OCI-LY3 (cell line): Measurements from ENCODE around the gene SLC26A11.

Experiments used
- EZH2phosphoT487 ChIP-seq: fragments of 200-600 bp; shearing (Covaris generic); IDR thresholded peaks from 2 replicates; pipeline ENCODE4 v1.6.1; 2018; ENCODE audit warnings: antibody characterized with exemption, mixed run types, low read depth
- TF ChIP-seq, protein P1 (sequence below): fragments of 200-600, 300-600 bp; sonication (generic); IDR thresholded peaks from 2 replicates; pipeline ENCODE4 v1.5.1; 2014; ENCODE audit warnings: antibody characterized with exemption, low read length, low read depth

DNA sequence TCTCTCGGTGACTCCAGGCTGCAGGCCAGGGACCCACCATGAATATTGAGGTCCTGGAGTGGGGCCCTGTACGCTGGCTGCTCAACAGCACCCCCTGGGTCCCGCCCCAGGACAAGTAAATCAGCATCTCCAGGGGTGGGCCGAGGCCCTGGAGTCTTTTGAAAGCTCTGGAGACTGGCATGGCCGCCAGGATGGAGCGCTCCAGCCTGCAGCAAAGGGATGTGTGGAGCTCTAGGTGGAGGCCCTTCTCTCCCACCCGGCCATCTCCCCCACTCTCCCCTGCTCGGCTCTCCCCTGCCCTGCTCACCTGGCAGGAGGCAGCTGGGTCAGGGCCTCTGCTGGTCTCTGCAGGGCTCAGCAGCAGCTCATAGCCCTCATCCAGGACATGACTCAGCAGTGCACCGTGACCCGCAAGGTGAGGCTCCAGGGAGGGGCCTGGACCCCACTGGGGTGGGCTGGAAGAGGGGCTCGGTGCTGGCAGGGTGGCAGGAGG lies 16.7 kb upstream of the SLC26A11 start:
- TF ChIP-seq, protein P1, sequence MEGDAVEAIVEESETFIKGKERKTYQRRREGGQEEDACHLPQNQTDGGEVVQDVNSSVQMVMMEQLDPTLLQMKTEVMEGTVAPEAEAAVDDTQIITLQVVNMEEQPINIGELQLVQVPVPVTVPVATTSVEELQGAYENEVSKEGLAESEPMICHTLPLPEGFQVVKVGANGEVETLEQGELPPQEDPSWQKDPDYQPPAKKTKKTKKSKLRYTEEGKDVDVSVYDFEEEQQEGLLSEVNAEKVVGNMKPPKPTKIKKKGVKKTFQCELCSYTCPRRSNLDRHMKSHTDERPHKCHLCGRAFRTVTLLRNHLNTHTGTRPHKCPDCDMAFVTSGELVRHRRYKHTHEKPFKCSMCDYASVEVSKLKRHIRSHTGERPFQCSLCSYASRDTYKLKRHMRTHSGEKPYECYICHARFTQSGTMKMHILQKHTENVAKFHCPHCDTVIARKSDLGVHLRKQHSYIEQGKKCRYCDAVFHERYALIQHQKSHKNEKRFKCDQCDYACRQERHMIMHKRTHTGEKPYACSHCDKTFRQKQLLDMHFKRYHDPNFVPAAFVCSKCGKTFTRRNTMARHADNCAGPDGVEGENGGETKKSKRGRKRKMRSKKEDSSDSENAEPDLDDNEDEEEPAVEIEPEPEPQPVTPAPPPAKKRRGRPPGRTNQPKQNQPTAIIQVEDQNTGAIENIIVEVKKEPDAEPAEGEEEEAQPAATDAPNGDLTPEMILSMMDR: no peak
- no peak for TF ChIP-seq EZH2phosphoT487
